ENCODE measurements around the gene DCAF8. TPM values are rescaled to one million over a fixed set of nuclear protein-coding genes. Genes with fewer than 3 reads are reported as not detected.

The DCAF8 gene
- total and polyA plus RNA-seq, 2 of the 4 experiments (the other 2 are of a cell fraction), result 83.3 to 83.8 TPM

GRCh38 chr1:160309571-160309970 lies 47.2 kb upstream of the DCAF8 start:
- peaks cover 21% of the 10 kb centered on the region for H4K20me1 ChIP-seq (ENCODE audit: insufficient read depth, low read length)
- no peak overlapping the region for H4K8ac ChIP-seq (ENCODE audit: low read depth in 2 of 2, low read length in 2 of 2)
- no peaks in the 10 kb centered on the region; the same call in 1 of the 2 replicates for H3K9me1 ChIP-seq (ENCODE audit: insufficient read depth, low read length)
- peaks cover 60% of the 10 kb centered on the region for H3K36me3 ChIP-seq (ENCODE audit: control insufficient read depth, insufficient read depth, low read length)
- no peak overlapping the region for H2BK20ac ChIP-seq (ENCODE audit: low read depth, low read length)
- ATAC-seq (ENCODE audit: low read depth), result no peak
- intact Hi-C loops (cut with micrococcal nuclease), result no loop called here
- dilution Hi-C loops (cut with HindIII; ENCODE audit: low sequenced_read_pairs, unreplicated experiment), result no loop called here
- H3K4me2 ChIP-seq (ENCODE audit: low read depth, low read length), result no peak overlapping the region
- no peak overlapping the region for H3K4ac ChIP-seq (ENCODE audit: low read depth, low read length)
- no peak overlapping the region for H2BK15ac ChIP-seq (ENCODE audit: low read depth, low read length)
- WGBS, 2 experiments (ENCODE audit: extremely low coverage in 2 of 2, insufficient read length in 1 of 2), result no CpG with 5 or more reads among the region's 1 CpG
- ChIA-PET CTCF (interaction anchor here (1.5 to 1.6 kb wide), 2 partner anchors 18 to 116 kb away, joined by 4 to 5 read pairs; no protein-coding TSS in a partner anchor), POLR2A (ENCODE audit: unreplicated experiment) (no interaction called here)
- no peaks in the 10 kb centered on the region for H3K4me1 ChIP-seq (ENCODE audit: control insufficient read depth, insufficient read depth, low read length)
- H3K14ac ChIP-seq (replicated peaks; ENCODE audit: low read depth, low read length), result no peak overlapping the region
- BruUV-seq (replicated peaks), result no TSS peak
- no peaks in the 10 kb centered on the region for H3K9me3 ChIP-seq (ENCODE audit: control insufficient read depth, insufficient read depth, low read length)
- H4K5ac ChIP-seq (ENCODE audit: low read depth, low read length), result no peak overlapping the region
- no peak overlapping the region for H3K9ac ChIP-seq (ENCODE audit: low read depth, low read length)
- DNase-seq, result no peak
- H3K27me3 ChIP-seq (ENCODE audit: control insufficient read depth, insufficient read depth, low read length), result no peaks in the 10 kb centered on the region
- H3K56ac ChIP-seq (ENCODE audit: extremely low read depth, insufficient read depth, low read length), result no peak overlapping the region
- no peak overlapping the region for H2AK9ac ChIP-seq (replicated peaks; ENCODE audit: low read depth, low read length, poor library complexity)
- H2BK5ac ChIP-seq (ENCODE audit: low read depth, low read length, poor library complexity, severe bottlenecking), result no peak overlapping the region
- no peak overlapping the region for H3K27ac ChIP-seq (ENCODE audit: insufficient read depth, low read length)
- peaks cover 31 to 36% of the 10 kb centered on the region in 2 experiments for H3K79me1 ChIP-seq (ENCODE audit: low read depth in 1 of 2, low read length in 2 of 2)
- H3K4me3 ChIP-seq (ENCODE audit: insufficient read depth, low read depth, low read length), result no peak overlapping the region
- no peak overlapping the region for H2AFZ ChIP-seq (replicated peaks; ENCODE audit: low read length, poor library complexity)
- no peak overlapping the region for H2AK5ac ChIP-seq (ENCODE audit: low read depth, low read length)
- in situ Hi-C loops (cut with MboI; ENCODE audit: low sequenced_read_pairs), result no loop called here
- no peak overlapping the region for H3K18ac ChIP-seq (ENCODE audit: low read depth, low read length)
- TF ChIP-seq MAZ (IDR thresholded peaks at IDR 0.05; ENCODE audit: borderline replicate concordance, low read depth, low read length) (no peak), RFX5 (IDR thresholded peaks at IDR 0.05; ENCODE audit: low read depth, low read length) (no peak), MXI1 (IDR thresholded peaks at IDR 0.05; ENCODE audit: borderline replicate concordance, low read depth, low read length) (no peak), USF2 (IDR thresholded peaks at IDR 0.05; ENCODE audit: low read depth, low read length) (no peak), NFE2L2 (IDR thresholded peaks at IDR 0.05; ENCODE audit: low read depth, low read length) (no peak), SMC3 (IDR thresholded peaks at IDR 0.05; ENCODE audit: low read depth, low read length) (no peak), CTCF (conservative IDR thresholded peaks at IDR 0.05; ENCODE audit: low read depth, low read length) (no peak), BHLHE40 (IDR thresholded peaks at IDR 0.05; ENCODE audit: low read depth, low read length) (no peak), RAD21 (IDR thresholded peaks at IDR 0.05; ENCODE audit: low read length) (no peak), CHD1 (IDR thresholded peaks at IDR 0.05; ENCODE audit: low read depth, low read length) (no peak), POLR2A (IDR thresholded peaks at IDR 0.05; ENCODE audit: low read depth, low read length) (no peak), CEBPB (IDR thresholded peaks at IDR 0.05; ENCODE audit: low read depth, low read length) (no peak), MAFK (IDR thresholded peaks at IDR 0.05; ENCODE audit: low read depth, low read length) (no peak), FOS (IDR thresholded peaks at IDR 0.05; ENCODE audit: low read depth, low read length) (no peak), ELK1 (IDR thresholded peaks at IDR 0.05; ENCODE audit: borderline replicate concordance, low read depth, low read length) (no peak), RCOR1 (IDR thresholded peaks at IDR 0.05; ENCODE audit: insufficient replicate concordance, low read length) (no peak)
- H2BK120ac ChIP-seq (ENCODE audit: low read depth, low read length), result no peak overlapping the region
- H3K23ac ChIP-seq (ENCODE audit: low read depth, low read length), result no peak overlapping the region
- H4K91ac ChIP-seq (ENCODE audit: insufficient read depth, low read depth, low read length), result no peak overlapping the region

Data from IMR-90 (cell line).